ENCODE measurements around the gene UQCR11. TPM values are rescaled to one million over a fixed set of nuclear protein-coding genes. Genes with fewer than 3 reads are reported as not detected.

UQCR11 gene
- polyA plus RNA-seq, 1 donor (not counting 4 experiments of a cell fraction or from before 2014, with no cell fraction given): 327 TPM

GRCh38 chr19:1648459-1648849 lies 43.2 kb upstream of the UQCR11 start:
- dilution Hi-C loops (cut with MboI; ENCODE audit: extremely low pct_ligation_motif_present, low sequenced_read_pairs): no loop called here
- H3K36me3 ChIP-seq (ENCODE audit: control insufficient read depth in 2 of 2, extremely low read depth in 1 of 2, insufficient read depth in 2 of 2, low read length in 2 of 2): peaks cover 26% of the 10 kb centered on the region in 2 experiments

GRCh38 chr19:1647501-1648458 lies 42.5 kb upstream of the UQCR11 start:
- dilution Hi-C loops (cut with MboI; ENCODE audit: extremely low pct_ligation_motif_present, low sequenced_read_pairs): no loop called here
- no peak for TF ChIP-seq EZH2 (IDR thresholded peaks at IDR 0.05; ENCODE audit: low read length)
- TF ChIP-seq, protein P1, sequence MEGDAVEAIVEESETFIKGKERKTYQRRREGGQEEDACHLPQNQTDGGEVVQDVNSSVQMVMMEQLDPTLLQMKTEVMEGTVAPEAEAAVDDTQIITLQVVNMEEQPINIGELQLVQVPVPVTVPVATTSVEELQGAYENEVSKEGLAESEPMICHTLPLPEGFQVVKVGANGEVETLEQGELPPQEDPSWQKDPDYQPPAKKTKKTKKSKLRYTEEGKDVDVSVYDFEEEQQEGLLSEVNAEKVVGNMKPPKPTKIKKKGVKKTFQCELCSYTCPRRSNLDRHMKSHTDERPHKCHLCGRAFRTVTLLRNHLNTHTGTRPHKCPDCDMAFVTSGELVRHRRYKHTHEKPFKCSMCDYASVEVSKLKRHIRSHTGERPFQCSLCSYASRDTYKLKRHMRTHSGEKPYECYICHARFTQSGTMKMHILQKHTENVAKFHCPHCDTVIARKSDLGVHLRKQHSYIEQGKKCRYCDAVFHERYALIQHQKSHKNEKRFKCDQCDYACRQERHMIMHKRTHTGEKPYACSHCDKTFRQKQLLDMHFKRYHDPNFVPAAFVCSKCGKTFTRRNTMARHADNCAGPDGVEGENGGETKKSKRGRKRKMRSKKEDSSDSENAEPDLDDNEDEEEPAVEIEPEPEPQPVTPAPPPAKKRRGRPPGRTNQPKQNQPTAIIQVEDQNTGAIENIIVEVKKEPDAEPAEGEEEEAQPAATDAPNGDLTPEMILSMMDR (optimal IDR thresholded peaks at IDR 0.05 in 1 of 3, IDR thresholded peaks at IDR 0.05 in 1 of 3, conservative IDR thresholded peaks at IDR 0.05 in 1 of 3; ENCODE audit: extremely low read depth in 1 of 3, insufficient read depth in 2 of 3, low read length in 3 of 3): no peak
- H3K27ac ChIP-seq (ENCODE audit: control insufficient read depth, insufficient read depth, low read length): no peak overlapping the region

More at GRCh38 chr19:1648459-1648849, 43.2 kb upstream of the UQCR11 start:
- Histone ChIP-seq H3K9ac (ENCODE audit: control insufficient read depth, extremely low read depth, insufficient read depth, low read length) (no peak overlapping the region), H3K4me3 (ENCODE audit: control insufficient read depth in 2 of 3, extremely low read depth in 1 of 3, insufficient read depth in 2 of 3, low read depth in 1 of 3, low read length in 3 of 3) (no peak overlapping the region), H3K4me1 (ENCODE audit: control insufficient read depth, extremely low read depth, insufficient read depth, low read length) (peaks cover 4% of the 10 kb centered on the region), H3K4me2 (ENCODE audit: control insufficient read depth, extremely low read depth, insufficient read depth, low read depth, low read length) (no peak overlapping the region), H3K9me1 (ENCODE audit: control insufficient read depth, extremely low read depth, insufficient read depth, low read length) (no peaks in the 10 kb centered on the region), H3K27ac (ENCODE audit: control insufficient read depth, insufficient read depth, low read length) (no peak overlapping the region), H2AFZ (ENCODE audit: control insufficient read depth, low read length) (no peak overlapping the region), H3K79me2 (ENCODE audit: control insufficient read depth, insufficient read depth, low read length) (peaks cover 37% of the 10 kb centered on the region), H3K27me3 (ENCODE audit: control insufficient read depth, extremely low read depth, insufficient read depth, low read length) (no peaks in the 10 kb centered on the region), H3K9me3 (ENCODE audit: control insufficient read depth, low read depth, low read length) (no peaks in the 10 kb centered on the region), H4K20me1 (ENCODE audit: control insufficient read depth, extremely low read depth, insufficient read depth, low read length) (no peaks in the 10 kb centered on the region)
- no peak for DNase-seq (ENCODE audit: low read depth, low spot score)
- TF ChIP-seq EZH2 (IDR thresholded peaks at IDR 0.05; ENCODE audit: low read length): no peak
- no peak for FAIRE-seq

More at GRCh38 chr19:1647501-1648458, 42.5 kb upstream of the UQCR11 start:
- Histone ChIP-seq H3K36me3 (ENCODE audit: control insufficient read depth in 2 of 2, extremely low read depth in 1 of 2, insufficient read depth in 2 of 2, low read length in 2 of 2) (peaks cover 26 to 31% of the 10 kb centered on the region in 2 experiments), H4K20me1 (ENCODE audit: control insufficient read depth, extremely low read depth, insufficient read depth, low read length) (no peaks in the 10 kb centered on the region), H3K4me1 (ENCODE audit: control insufficient read depth, extremely low read depth, insufficient read depth, low read length) (peaks cover 4% of the 10 kb centered on the region), H3K9me3 (ENCODE audit: control insufficient read depth, low read depth, low read length) (no peaks in the 10 kb centered on the region), H3K4me2 (ENCODE audit: control insufficient read depth, extremely low read depth, insufficient read depth, low read depth, low read length) (no peak overlapping the region), H2AFZ (ENCODE audit: control insufficient read depth, low read length) (no peak overlapping the region), H3K4me3 (ENCODE audit: control insufficient read depth in 2 of 3, extremely low read depth in 1 of 3, insufficient read depth in 2 of 3, low read depth in 1 of 3, low read length in 3 of 3) (no peak overlapping the region), H3K27me3 (ENCODE audit: control insufficient read depth, extremely low read depth, insufficient read depth, low read length) (no peaks in the 10 kb centered on the region), H3K9me1 (ENCODE audit: control insufficient read depth, extremely low read depth, insufficient read depth, low read length) (no peaks in the 10 kb centered on the region), H3K9ac (ENCODE audit: control insufficient read depth, extremely low read depth, insufficient read depth, low read length) (no peak overlapping the region), H3K79me2 (ENCODE audit: control insufficient read depth, insufficient read depth, low read length) (peaks cover 37% of the 10 kb centered on the region)
- DNase-seq (ENCODE audit: low read depth, low spot score) (no peak), FAIRE-seq (no peak)
